Measurements from ENCODE around the gene CFAP57. TPM values are rescaled to one million over a fixed set of nuclear protein-coding genes. Genes with fewer than 3 reads are reported as not detected.
A peak's percentile ranks its signal among the peaks of the same experiment; 100 is the strongest.

CFAP57 gene
- total and polyA plus RNA-seq, 2 of the 4 experiments (the other 2 are of a cell fraction): 0.29 to 0.36 TPM

DNA sequence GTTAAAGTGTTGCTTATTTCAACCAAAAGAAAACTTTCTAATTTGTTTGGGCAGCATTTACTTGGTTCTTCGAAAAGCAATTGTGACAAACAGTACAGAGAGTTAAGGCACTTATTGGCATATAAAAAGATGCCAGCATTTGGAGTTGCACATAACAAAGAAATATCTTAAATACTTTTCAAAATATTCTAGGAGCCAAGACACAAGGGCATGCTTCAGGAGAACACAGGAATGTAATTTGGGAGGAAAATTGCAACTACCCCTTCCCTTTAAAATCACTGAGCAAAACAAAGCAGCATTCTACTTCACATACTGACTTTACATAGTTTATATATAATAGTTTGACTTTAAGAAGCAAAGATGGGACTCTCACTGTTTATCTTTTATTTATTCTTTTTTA lies 124.1 kb downstream of the CFAP57 start:
- Histone ChIP-seq H3K23ac (ENCODE audit: low read depth, low read length) (no peak overlapping the region), H3K9me3 (ENCODE audit: control insufficient read depth, insufficient read depth, low read length) (no peaks in the 10 kb centered on the region), H2AK5ac (ENCODE audit: low read depth, low read length) (no peak overlapping the region), H3K4me1 (ENCODE audit: control insufficient read depth, insufficient read depth, low read length) (peaks cover 10% of the 10 kb centered on the region), H3K27me3 (ENCODE audit: control insufficient read depth, insufficient read depth, low read length) (no peaks in the 10 kb centered on the region), H2BK15ac (ENCODE audit: low read depth, low read length) (no peak overlapping the region), H3K4me2 (ENCODE audit: low read depth, low read length) (no peak overlapping the region), H2BK20ac (ENCODE audit: low read depth, low read length) (no peak overlapping the region), H3K14ac (replicated peaks; ENCODE audit: low read depth, low read length) (no peak overlapping the region), H2AFZ (replicated peaks; ENCODE audit: low read length, poor library complexity) (no peak overlapping the region), H4K5ac (ENCODE audit: low read depth, low read length) (no peak overlapping the region), H3K4ac (ENCODE audit: low read depth, low read length) (no peak overlapping the region), H3K36me3 (ENCODE audit: control insufficient read depth, insufficient read depth, low read length) (no peaks in the 10 kb centered on the region), H4K8ac (ENCODE audit: low read depth in 2 of 2, low read length in 2 of 2) (no peak overlapping the region), H3K27ac (ENCODE audit: insufficient read depth, low read length) (no peak overlapping the region), H3K9ac (ENCODE audit: low read depth, low read length) (no peak overlapping the region), H4K91ac (ENCODE audit: insufficient read depth, low read depth, low read length) (no peak overlapping the region), H3K18ac (ENCODE audit: low read depth, low read length) (no peak overlapping the region), H3K4me3 (ENCODE audit: insufficient read depth, low read depth, low read length) (no peak overlapping the region), H3K56ac (ENCODE audit: extremely low read depth, insufficient read depth, low read length) (no peak overlapping the region), H2BK5ac (ENCODE audit: low read depth, low read length, poor library complexity, severe bottlenecking) (no peak overlapping the region), H2BK120ac (ENCODE audit: low read depth, low read length) (no peak overlapping the region), H4K20me1 (ENCODE audit: insufficient read depth, low read length) (no peaks in the 10 kb centered on the region), H3K79me1 (ENCODE audit: low read depth in 1 of 2, low read length in 2 of 2) (no peaks in the 10 kb centered on the region), H2AK9ac (replicated peaks; ENCODE audit: low read depth, low read length, poor library complexity) (no peak overlapping the region), H3K9me1 (ENCODE audit: insufficient read depth, low read length) (peaks cover 3% of the 10 kb centered on the region; the same call in 1 of the 2 replicates)
- intact Hi-C loops (cut with micrococcal nuclease) (no loop called here), dilution Hi-C loops (cut with HindIII; ENCODE audit: low sequenced_read_pairs, unreplicated experiment) (no loop called here), in situ Hi-C loops (cut with MboI; ENCODE audit: low sequenced_read_pairs) (no loop called here)
- no peak for DNase-seq
- CTCF ChIA-PET: no interaction called here
- no TSS peak for BruUV-seq (replicated peaks)
- no CpG with 5 or more reads among the region's 1 CpG for WGBS, 2 experiments (ENCODE audit: extremely low coverage in 2 of 2, insufficient read length in 1 of 2)
- peak; percentile 21 for ATAC-seq (ENCODE audit: low read depth)
- POLR2A ChIA-PET (ENCODE audit: unreplicated experiment): no interaction called here
- TF ChIP-seq RAD21 (IDR thresholded peaks at IDR 0.05; ENCODE audit: low read length) (no peak), CEBPB (IDR thresholded peaks at IDR 0.05; ENCODE audit: low read depth, low read length) (no peak), RCOR1 (IDR thresholded peaks at IDR 0.05; ENCODE audit: insufficient replicate concordance, low read length) (no peak), BHLHE40 (IDR thresholded peaks at IDR 0.05; ENCODE audit: low read depth, low read length) (no peak), FOS (IDR thresholded peaks at IDR 0.05; ENCODE audit: low read depth, low read length) (no peak), MXI1 (IDR thresholded peaks at IDR 0.05; ENCODE audit: borderline replicate concordance, low read depth, low read length) (no peak)
- TF ChIP-seq, protein P1, sequence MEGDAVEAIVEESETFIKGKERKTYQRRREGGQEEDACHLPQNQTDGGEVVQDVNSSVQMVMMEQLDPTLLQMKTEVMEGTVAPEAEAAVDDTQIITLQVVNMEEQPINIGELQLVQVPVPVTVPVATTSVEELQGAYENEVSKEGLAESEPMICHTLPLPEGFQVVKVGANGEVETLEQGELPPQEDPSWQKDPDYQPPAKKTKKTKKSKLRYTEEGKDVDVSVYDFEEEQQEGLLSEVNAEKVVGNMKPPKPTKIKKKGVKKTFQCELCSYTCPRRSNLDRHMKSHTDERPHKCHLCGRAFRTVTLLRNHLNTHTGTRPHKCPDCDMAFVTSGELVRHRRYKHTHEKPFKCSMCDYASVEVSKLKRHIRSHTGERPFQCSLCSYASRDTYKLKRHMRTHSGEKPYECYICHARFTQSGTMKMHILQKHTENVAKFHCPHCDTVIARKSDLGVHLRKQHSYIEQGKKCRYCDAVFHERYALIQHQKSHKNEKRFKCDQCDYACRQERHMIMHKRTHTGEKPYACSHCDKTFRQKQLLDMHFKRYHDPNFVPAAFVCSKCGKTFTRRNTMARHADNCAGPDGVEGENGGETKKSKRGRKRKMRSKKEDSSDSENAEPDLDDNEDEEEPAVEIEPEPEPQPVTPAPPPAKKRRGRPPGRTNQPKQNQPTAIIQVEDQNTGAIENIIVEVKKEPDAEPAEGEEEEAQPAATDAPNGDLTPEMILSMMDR (conservative IDR thresholded peaks at IDR 0.05; ENCODE audit: low read depth, low read length): no peak

Data from IMR-90 (cell line).